Stimulated activated naive CD8-positive, alpha-beta T cell treated with anti-CD3 and anti-CD28 coated beads, Interleukin-15, Interleukin-2, amounts not matched to agents 100 U/mL and 50 U/mL, for 24 hours (primary cell): ENCODE results near the gene CATSPER1.

Source experiments
- ATAC-seq: fragments of 150-1000 bp; cut with Tn5 transposase; one replicate; pipeline ENCODE4 v1.10.0; 2021
- DNase-seq: peaks from one replicate; pipeline ENCODE4 v3.0.0; 2021

Gene CATSPER1

GRCh38 chr11:66026017-66026529, at the start of gene CATSPER1:
TSS of gene CATSPER1 (minus strand) at chr11:66026479. CDS start at chr11:66026379, 100 bp downstream.
- DNase-seq (no peak), ATAC-seq (no peak)

- DNase-seq (no peak), ATAC-seq (no peak)
These were observed 49.0 kb upstream of the CATSPER1 start for GRCh38 chr11:66075273-66075672.

GRCh38 chr11:66073669-66074068, 47.4 kb upstream of the CATSPER1 start:
- ATAC-seq (no peak), DNase-seq (no peak)

- DNase-seq, result no peak
These were observed 46.2 kb upstream of the CATSPER1 start for GRCh38 chr11:66072518-66072917.

GRCh38 chr11:66072081-66072480, 45.8 kb upstream of the CATSPER1 start:
- DNase-seq, result no peak
- ATAC-seq, result no peak

More at GRCh38 chr11:66072518-66072917, 46.2 kb upstream of the CATSPER1 start:
- no peak for ATAC-seq

- DNase-seq (no peak), ATAC-seq (no peak)
These were observed 45.1 kb upstream of the CATSPER1 start for GRCh38 chr11:66071381-66071801.

GRCh38 chr11:66070604-66071380, 44.5 kb upstream of the CATSPER1 start:
- no peak for ATAC-seq
- DNase-seq, result peak; percentile 45

- ATAC-seq (peak; percentile 64), DNase-seq (peak; percentile 88)
These were observed 43.7 kb upstream of the CATSPER1 start, which contains the start of gene PACS1 for GRCh38 chr11:66069715-66070603. TSS of gene PACS1 (plus strand) at chr11:66070272. CDS start at chr11:66070487, 215 bp downstream.

GRCh38 chr11:66068923-66069714, 42.8 kb upstream of the CATSPER1 start:
- DNase-seq, result peak; percentile 63
- ATAC-seq, result peak; percentile 39

- DNase-seq (peak; percentile 83), ATAC-seq (peak; percentile 45)
These were observed 42.0 kb upstream of the CATSPER1 start for GRCh38 chr11:66068154-66068821.

GRCh38 chr11:66067640-66068039, 41.4 kb upstream of the CATSPER1 start:
- DNase-seq, result no peak
- ATAC-seq, result no peak

- ATAC-seq, result no peak
These were observed 40.5 kb upstream of the CATSPER1 start for GRCh38 chr11:66066751-66067150.

GRCh38 chr11:66064571-66064970, 38.3 kb upstream of the CATSPER1 start:
- DNase-seq (no peak), ATAC-seq (no peak)

More at GRCh38 chr11:66066751-66067150, 40.5 kb upstream of the CATSPER1 start:
- no peak for DNase-seq

GRCh38 chr11:66063900-66064299, 37.6 kb upstream of the CATSPER1 start:
- ATAC-seq, result no peak
- DNase-seq, result no peak

GRCh38 chr11:66062408-66062807, 36.1 kb upstream of the CATSPER1 start:
- DNase-seq, result no peak
- ATAC-seq, result no peak

GRCh38 chr11:66061268-66061667, 35.0 kb upstream of the CATSPER1 start:
- ATAC-seq, result peak; percentile 47
- DNase-seq, result no peak

- ATAC-seq (no peak), DNase-seq (no peak)
These were observed 33.8 kb upstream of the CATSPER1 start for GRCh38 chr11:66059966-66060680.

- ATAC-seq, result no peak
- DNase-seq, result no peak
These were observed 30.2 kb upstream of the CATSPER1 start for GRCh38 chr11:66056501-66056900.

GRCh38 chr11:66055021-66055420, 28.7 kb upstream of the CATSPER1 start:
- DNase-seq, result no peak
- ATAC-seq, result no peak

GRCh38 chr11:66052664-66052982, 26.3 kb upstream of the CATSPER1 start:
- DNase-seq, result no peak

More at GRCh38 chr11:66052664-66052982, 26.3 kb upstream of the CATSPER1 start:
- ATAC-seq, result no peak
